ENCODE results near the gene CELA2A.
"Not testable (repeated sequence)": the region's sequence is repeated elsewhere in the genome, so short reads cannot be mapped to it uniquely, and the experiment has no call there.

The CELA2A gene

GRCh38 chr1:15483971-15484370, 27.4 kb downstream of the CELA2A start:
- no peak for DNase-seq (ENCODE audit: low read depth)
- no peak for TF ChIP-seq CTCF (IDR thresholded peaks at IDR 0.05; ENCODE audit: control insufficient read depth, extremely low read depth, insufficient read depth)
- H3K4me3 ChIP-seq (ENCODE audit: low read depth, low read length), result no peak overlapping the region

GRCh38 chr1:15484443-15484842, 27.9 kb downstream of the CELA2A start:
- DNase-seq (ENCODE audit: low read depth); H3K4me3 ChIP-seq (ENCODE audit: low read depth, low read length): not testable (repeated sequence)

DNA sequence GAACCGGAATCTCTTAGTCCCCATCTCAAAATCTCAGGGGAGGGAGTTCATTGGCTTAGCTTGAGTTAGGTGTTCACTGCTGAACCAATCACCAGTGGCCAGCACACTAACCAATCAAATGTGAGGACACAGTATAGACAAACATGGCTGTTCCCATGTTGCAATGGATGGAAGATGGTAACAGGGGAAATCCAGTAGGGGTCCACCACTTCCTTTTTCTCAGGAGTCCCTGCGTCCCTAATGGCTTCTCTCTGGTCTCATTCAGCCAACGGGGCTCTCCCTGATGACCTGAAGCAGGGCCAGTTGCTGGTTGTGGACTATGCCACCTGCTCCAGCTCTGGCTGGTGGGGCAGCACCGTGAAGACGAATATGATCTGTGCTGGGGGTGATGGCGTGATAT, 29.1 kb downstream of the CELA2A start:
- no peak overlapping the region for H3K4me3 ChIP-seq (ENCODE audit: low read depth, low read length)
- DNase-seq (ENCODE audit: low read depth), result no peak
- TF ChIP-seq CTCF (IDR thresholded peaks at IDR 0.05; ENCODE audit: control insufficient read depth, extremely low read depth, insufficient read depth), result no peak

DNA sequence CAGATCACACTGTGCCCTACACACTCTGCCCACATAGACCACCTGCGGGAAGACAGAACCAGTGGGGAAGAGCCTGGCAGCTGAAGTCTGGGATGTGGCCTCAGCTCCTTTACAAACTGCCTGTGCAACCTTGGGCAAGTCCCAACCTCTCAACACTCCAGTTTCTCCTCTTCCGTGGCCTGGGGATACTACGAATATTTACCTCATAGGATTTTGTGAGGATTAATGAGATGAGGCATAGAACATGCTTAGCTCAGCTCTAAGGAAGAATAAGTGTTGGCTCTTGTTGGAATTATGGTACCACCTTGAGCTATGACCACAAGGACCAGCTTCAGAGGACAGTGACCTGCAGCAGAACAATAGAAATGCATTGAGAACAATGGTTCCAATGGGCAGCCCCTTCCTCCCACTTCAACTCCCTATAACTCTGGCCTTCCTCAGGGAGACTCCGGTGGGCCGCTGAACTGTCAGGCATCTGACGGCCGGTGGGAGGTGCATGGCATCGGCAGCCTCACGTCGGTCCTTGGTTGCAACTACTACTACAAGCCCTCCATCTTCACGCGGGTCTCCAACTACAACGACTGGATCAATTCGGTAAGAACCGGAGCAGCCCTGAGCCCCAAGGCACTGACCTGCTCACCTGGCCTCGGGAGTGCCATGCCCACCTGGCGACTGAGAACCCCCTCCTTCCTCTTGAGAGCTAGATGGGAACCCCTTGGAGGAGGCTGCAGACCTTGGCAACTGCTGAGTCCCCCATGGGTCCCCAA, 30.5 kb downstream of the CELA2A start:
- DNase-seq (ENCODE audit: low read depth); H3K4me3 ChIP-seq (ENCODE audit: low read depth, low read length): not testable (repeated sequence)

- DNase-seq (ENCODE audit: low read depth), result no peak
- TF ChIP-seq CTCF (IDR thresholded peaks at IDR 0.05; ENCODE audit: control insufficient read depth, extremely low read depth, insufficient read depth), result no peak
- no peak overlapping the region for H3K4me3 ChIP-seq (ENCODE audit: low read depth, low read length)
Measured at GRCh38 chr1:15488371-15488770, 31.8 kb downstream of the CELA2A start.

GRCh38 chr1:15489052-15489736, 32.7 kb downstream of the CELA2A start:
- no peak for TF ChIP-seq CTCF (IDR thresholded peaks at IDR 0.05; ENCODE audit: control insufficient read depth, extremely low read depth, insufficient read depth)
- no peak overlapping the region for H3K4me3 ChIP-seq (ENCODE audit: low read depth, low read length)
- no peak for DNase-seq (ENCODE audit: low read depth)

- H3K4me3 ChIP-seq (ENCODE audit: low read depth, low read length); DNase-seq (ENCODE audit: low read depth): not testable (repeated sequence)
Measured at GRCh38 chr1:15491010-15491409, 34.5 kb downstream of the CELA2A start.

- H3K4me3 ChIP-seq (ENCODE audit: low read depth, low read length), result no peak overlapping the region
- no peak for TF ChIP-seq CTCF (IDR thresholded peaks at IDR 0.05; ENCODE audit: control insufficient read depth, extremely low read depth, insufficient read depth)
- DNase-seq (ENCODE audit: low read depth), result no peak
Measured at GRCh38 chr1:15492596-15492995, 36.1 kb downstream of the CELA2A start.
